ENCODE measurements around the gene SMYD2.
A peak's percentile ranks its signal among the peaks of the same experiment; 100 is the strongest.

SMYD2 gene

GRCh38 chr1:214281021-214281719 lies at the start of gene SMYD2:
Gene SMYD2, plus strand, starts transcription at chr1:214281159. Its CDS starts 96 bp downstream, at chr1:214281255.
- no peak for TF ChIP-seq JUND (IDR thresholded peaks at IDR 0.05; ENCODE audit: low read depth)
- peak; percentile 72 to 85 for DNase-seq (ENCODE audit: low read depth in 1 of 2, low spot score in 1 of 2)
- in situ Hi-C loops (cut with HindIII; ENCODE audit: low pct_unique_long_range_greater_than_20kb, low sequenced_read_pairs) = no loop called here

GRCh38 chr1:214233856-214234634 lies 46.9 kb upstream of the SMYD2 start:
- no peak for TF ChIP-seq JUND (IDR thresholded peaks at IDR 0.05; ENCODE audit: low read depth)
- in situ Hi-C loops (cut with HindIII; ENCODE audit: low pct_unique_long_range_greater_than_20kb, low sequenced_read_pairs) = no loop called here

GRCh38 chr1:214234635-214235025 lies 46.3 kb upstream of the SMYD2 start:
- no peak for TF ChIP-seq JUND (IDR thresholded peaks at IDR 0.05; ENCODE audit: low read depth)
- no peak for DNase-seq (ENCODE audit: low read depth in 1 of 2, low spot score in 1 of 2)
- in situ Hi-C loops (cut with HindIII; ENCODE audit: low pct_unique_long_range_greater_than_20kb, low sequenced_read_pairs) = no loop called here

More at GRCh38 chr1:214233856-214234634, 46.9 kb upstream of the SMYD2 start:
- DNase-seq (ENCODE audit: low read depth in 1 of 2, low spot score in 1 of 2) = no peak

- in situ Hi-C loops (cut with HindIII; ENCODE audit: low pct_unique_long_range_greater_than_20kb, low sequenced_read_pairs) = no loop called here
- no peak for DNase-seq (ENCODE audit: low read depth in 1 of 2, low spot score in 1 of 2)
- no peak for TF ChIP-seq JUND (IDR thresholded peaks at IDR 0.05; ENCODE audit: low read depth)
These were observed 44.5 kb upstream of the SMYD2 start for GRCh38 chr1:214236477-214236876.

- no peak for TF ChIP-seq JUND (IDR thresholded peaks at IDR 0.05; ENCODE audit: low read depth)
- in situ Hi-C loops (cut with HindIII; ENCODE audit: low pct_unique_long_range_greater_than_20kb, low sequenced_read_pairs) = no loop called here
- DNase-seq (ENCODE audit: low read depth in 1 of 2, low spot score in 1 of 2) = no peak
These were observed 39.9 kb upstream of the SMYD2 start for GRCh38 chr1:214241060-214241459.

GRCh38 chr1:214244252-214244651 lies 36.7 kb upstream of the SMYD2 start:
- TF ChIP-seq JUND (IDR thresholded peaks at IDR 0.05; ENCODE audit: low read depth) = no peak
- DNase-seq (ENCODE audit: low read depth in 1 of 2, low spot score in 1 of 2) = no peak
- in situ Hi-C loops (cut with HindIII; ENCODE audit: low pct_unique_long_range_greater_than_20kb, low sequenced_read_pairs) = no loop called here

GRCh38 chr1:214244841-214245240 lies 36.1 kb upstream of the SMYD2 start:
- in situ Hi-C loops (cut with HindIII; ENCODE audit: low pct_unique_long_range_greater_than_20kb, low sequenced_read_pairs) = no loop called here
- no peak for TF ChIP-seq JUND (IDR thresholded peaks at IDR 0.05; ENCODE audit: low read depth)
- DNase-seq (ENCODE audit: low read depth in 1 of 2, low spot score in 1 of 2) = no peak

- no peak for DNase-seq (ENCODE audit: low read depth in 1 of 2, low spot score in 1 of 2)
These were observed 33.4 kb upstream of the SMYD2 start for GRCh38 chr1:214247501-214248041.

GRCh38 chr1:214248311-214249085 lies 32.5 kb upstream of the SMYD2 start:
- TF ChIP-seq JUND (IDR thresholded peaks at IDR 0.05; ENCODE audit: low read depth) = no peak
- in situ Hi-C loops (cut with HindIII; ENCODE audit: low pct_unique_long_range_greater_than_20kb, low sequenced_read_pairs) = no loop called here
- DNase-seq (ENCODE audit: low read depth in 1 of 2, low spot score in 1 of 2) = no peak

More at GRCh38 chr1:214247501-214248041, 33.4 kb upstream of the SMYD2 start:
- in situ Hi-C loops (cut with HindIII; ENCODE audit: low pct_unique_long_range_greater_than_20kb, low sequenced_read_pairs) = no loop called here
- TF ChIP-seq JUND (IDR thresholded peaks at IDR 0.05; ENCODE audit: low read depth) = no peak

GRCh38 chr1:214249651-214250050 lies 31.3 kb upstream of the SMYD2 start:
- in situ Hi-C loops (cut with HindIII; ENCODE audit: low pct_unique_long_range_greater_than_20kb, low sequenced_read_pairs) = no loop called here
- DNase-seq (ENCODE audit: low read depth in 1 of 2, low spot score in 1 of 2) = no peak
- no peak for TF ChIP-seq JUND (IDR thresholded peaks at IDR 0.05; ENCODE audit: low read depth)

GRCh38 chr1:214251354-214251753 lies 29.6 kb upstream of the SMYD2 start:
- TF ChIP-seq JUND (IDR thresholded peaks at IDR 0.05; ENCODE audit: low read depth) = no peak
- no peak for DNase-seq (ENCODE audit: low read depth in 1 of 2, low spot score in 1 of 2)
- in situ Hi-C loops (cut with HindIII; ENCODE audit: low pct_unique_long_range_greater_than_20kb, low sequenced_read_pairs) = no loop called here

GRCh38 chr1:214255509-214255908 lies 25.4 kb upstream of the SMYD2 start:
- TF ChIP-seq JUND (IDR thresholded peaks at IDR 0.05; ENCODE audit: low read depth) = no peak
- in situ Hi-C loops (cut with HindIII; ENCODE audit: low pct_unique_long_range_greater_than_20kb, low sequenced_read_pairs) = no loop called here

More at GRCh38 chr1:214255509-214255908, 25.4 kb upstream of the SMYD2 start:
- no peak for DNase-seq (ENCODE audit: low read depth in 1 of 2, low spot score in 1 of 2)
